Tibial nerve (tissue), 4 donors: ENCODE measurements around the gene ABCB4. TPM values are rescaled to one million over a fixed set of nuclear protein-coding genes. Genes with fewer than 3 reads are reported as not detected.
"Not testable (repeated sequence)": the region's sequence is repeated elsewhere in the genome, so short reads cannot be mapped to it uniquely, and the experiment has no call there.

Experiments used
- DNase-seq, 2 donors: peaks; one replicate each; pipeline ENCODE4 v3.0.0-alpha.2; 2019; ENCODE audit warnings: low spot score in 2 of 2
- H3K27ac ChIP-seq, 4 donors: fragments of 200-600 bp; sonication (generic) in 3 of 4; one replicate each; pipeline ENCODE4 v1.5.1; 2017 to 2019; ENCODE audit warnings: mild to moderate bottlenecking in 1 of 4
- H3K27me3 ChIP-seq, 2 donors: fragments of 200-600 bp; sonication (generic) in 1 of 2; one replicate each; pipeline versions ENCODE4 v1.5.1 to v1.6.0; 2017 to 2019
- H3K36me3 ChIP-seq, 3 donors: fragments of 200-600 bp; sonication (generic); one replicate each; pipeline ENCODE4 v1.5.1; 2018 to 2019
- H3K4me1 ChIP-seq, 4 donors: fragments of 200-600 bp; sonication (generic) in 3 of 4; one replicate each; pipeline ENCODE4 v1.5.1; 2017 to 2019
- H3K4me3 ChIP-seq, 4 donors: fragments of 200-600 bp; sonication (generic) in 3 of 4; one replicate each; pipeline ENCODE4 v1.5.1; 2017 to 2019; ENCODE audit warnings: mild to moderate bottlenecking in 1 of 4, moderate library complexity in 1 of 4
- H3K9me3 ChIP-seq, 4 donors: fragments of 200-600 bp; sonication (generic) in 3 of 4; one replicate each; pipeline ENCODE4 v1.5.1; 2017 to 2019
- EP300 ChIP-seq, 2 donors: sonication (generic); formaldehyde crosslinking; IDR thresholded peaks; one replicate each; pipeline ENCODE4 v1.6.1; 2017; ENCODE audit warnings: antibody characterized with exemption in 2 of 2, mild to moderate bottlenecking in 1 of 2
- POLR2A ChIP-seq, 2 donors: fragments of 450-650 bp; IDR thresholded peaks; one replicate each; pipeline ENCODE4 v1.6.1; 2017; ENCODE audit warnings: antibody characterized with exemption in 2 of 2, mild to moderate bottlenecking in 2 of 2, moderate library complexity in 2 of 2
- WGBS, 2 donors: methylation state at CpG; one replicate each; pipeline ENCODE4 v1.1.5; 2018; 5-methylcytosine and 5-hydroxymethylcytosine counted together
- total RNA-seq, 4 donors: library from RNA; depleted of rRNA; stranded (reverse); fragments of >200 nt; gene quantifications; one replicate each; pipeline ENCODE4 v1.1.0, GENCODE V29; 2016
- TF ChIP-seq, protein P1 (sequence below), 5 experiments: fragments of 200-600 bp in 3 of 5; fragments of 450-650 bp in 2 of 5; sonication (generic) in 3 of 5; IDR thresholded peaks; one replicate each; pipeline ENCODE4 v1.5.1; 2016 to 2019; ENCODE audit warnings: antibody characterized with exemption in 5 of 5, mild to moderate bottlenecking in 3 of 5, moderate library complexity in 2 of 5

The ABCB4 gene
- total RNA-seq, 4 donors from 2014 or later, result 0.42 to 2.0 (median 1.00) TPM

DNA sequence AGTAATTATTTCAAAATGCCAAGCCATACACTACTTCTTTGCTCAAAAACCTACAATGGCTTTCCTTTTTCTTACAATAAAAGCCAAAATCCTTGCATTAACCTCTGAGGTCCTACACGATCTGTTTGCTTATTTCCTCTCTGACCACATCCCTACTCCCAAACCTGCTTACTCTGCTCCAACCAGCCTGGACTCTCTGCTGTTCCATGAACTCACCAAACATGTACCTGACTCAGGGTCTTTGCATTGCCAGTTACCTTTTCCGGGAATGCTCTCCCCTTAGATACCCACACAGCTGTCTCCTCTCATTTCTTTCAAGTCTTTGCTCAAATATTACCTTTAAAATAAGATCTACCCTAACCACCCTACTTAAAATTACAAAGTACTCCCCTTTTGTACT, 2.3 kb downstream of the ABCB4 start:
- 73 to 81% methylated on average over 2 of the region's 2 CpGs for WGBS, 2 donors
- H3K27ac ChIP-seq, result no peak overlapping the region
- DNase-seq, result no peak
- H3K4me3 ChIP-seq, result no peak overlapping the region
- no peaks in the 10 kb centered on the region for H3K27me3 ChIP-seq
- TF ChIP-seq, protein P1, sequence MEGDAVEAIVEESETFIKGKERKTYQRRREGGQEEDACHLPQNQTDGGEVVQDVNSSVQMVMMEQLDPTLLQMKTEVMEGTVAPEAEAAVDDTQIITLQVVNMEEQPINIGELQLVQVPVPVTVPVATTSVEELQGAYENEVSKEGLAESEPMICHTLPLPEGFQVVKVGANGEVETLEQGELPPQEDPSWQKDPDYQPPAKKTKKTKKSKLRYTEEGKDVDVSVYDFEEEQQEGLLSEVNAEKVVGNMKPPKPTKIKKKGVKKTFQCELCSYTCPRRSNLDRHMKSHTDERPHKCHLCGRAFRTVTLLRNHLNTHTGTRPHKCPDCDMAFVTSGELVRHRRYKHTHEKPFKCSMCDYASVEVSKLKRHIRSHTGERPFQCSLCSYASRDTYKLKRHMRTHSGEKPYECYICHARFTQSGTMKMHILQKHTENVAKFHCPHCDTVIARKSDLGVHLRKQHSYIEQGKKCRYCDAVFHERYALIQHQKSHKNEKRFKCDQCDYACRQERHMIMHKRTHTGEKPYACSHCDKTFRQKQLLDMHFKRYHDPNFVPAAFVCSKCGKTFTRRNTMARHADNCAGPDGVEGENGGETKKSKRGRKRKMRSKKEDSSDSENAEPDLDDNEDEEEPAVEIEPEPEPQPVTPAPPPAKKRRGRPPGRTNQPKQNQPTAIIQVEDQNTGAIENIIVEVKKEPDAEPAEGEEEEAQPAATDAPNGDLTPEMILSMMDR (IDR thresholded peaks at IDR 0.05), result no peak
- TF ChIP-seq POLR2A (IDR thresholded peaks at IDR 0.05), result no peak
- no peaks in the 10 kb centered on the region for H3K36me3 ChIP-seq
- peaks cover 0 to 23% (median 13%) of the 10 kb centered on the region in 4 donors for H3K4me1 ChIP-seq
- no peaks in the 10 kb centered on the region for H3K9me3 ChIP-seq

- Histone ChIP-seq H3K27ac (no peak overlapping the region), H3K9me3 (no peaks in the 10 kb centered on the region), H3K36me3 (no peaks in the 10 kb centered on the region), H3K27me3 (no peaks in the 10 kb centered on the region), H3K4me3 (no peak overlapping the region), H3K4me1 (peaks cover 0 to 23% (median 13%) of the 10 kb centered on the region in 4 donors)
- WGBS, 2 donors, result 77 to 85% methylated on average over 2 of the region's 2 CpGs
- TF ChIP-seq EP300 (IDR thresholded peaks at IDR 0.05) (no peak), POLR2A (IDR thresholded peaks at IDR 0.05) (no peak)
- TF ChIP-seq, protein P1 (IDR thresholded peaks at IDR 0.05), result no peak
- DNase-seq, result no peak
These were observed 4.0 kb downstream of the ABCB4 start for GRCh38 chr7:87471473-87471872.

GRCh38 chr7:87469204-87469603, 6.3 kb downstream of the ABCB4 start:
- not testable (repeated sequence) for H3K4me1 ChIP-seq, H3K36me3 ChIP-seq, DNase-seq, H3K4me3 ChIP-seq, H3K27ac ChIP-seq, H3K9me3 ChIP-seq, H3K27me3 ChIP-seq

DNA sequence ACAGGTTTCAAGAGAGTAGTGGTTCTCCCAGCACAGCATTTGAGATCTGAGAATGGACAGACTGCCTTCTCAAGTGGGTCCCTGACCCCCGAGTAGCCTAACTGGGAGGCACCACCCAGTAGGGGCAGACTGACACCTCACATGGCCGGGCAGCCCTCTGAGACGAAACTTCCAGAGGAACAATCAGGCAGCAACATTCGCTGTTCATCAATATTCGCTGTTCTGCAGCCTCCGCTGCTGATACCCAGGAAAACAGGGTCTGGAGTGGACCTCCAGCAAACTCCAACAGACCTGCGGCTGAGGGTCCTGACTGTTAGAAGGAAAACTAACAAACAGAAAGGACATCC, 10.0 kb downstream of the ABCB4 start:
- not testable (repeated sequence) for H3K36me3 ChIP-seq, H3K4me1 ChIP-seq, H3K27ac ChIP-seq, H3K9me3 ChIP-seq, H3K4me3 ChIP-seq, DNase-seq, H3K27me3 ChIP-seq
- WGBS, 2 donors, result 85% methylated on average over 7 of the region's 7 CpGs

GRCh38 chr7:87464830-87465533, 10.5 kb downstream of the ABCB4 start:
- WGBS, 2 donors, result 76 to 81% methylated on average over 16 of the region's 16 CpGs
- not testable (repeated sequence) for H3K27ac ChIP-seq, H3K4me3 ChIP-seq, H3K27me3 ChIP-seq, H3K4me1 ChIP-seq, DNase-seq, H3K9me3 ChIP-seq, H3K36me3 ChIP-seq

GRCh38 chr7:87463982-87464381, 11.5 kb downstream of the ABCB4 start:
- no peaks in the 10 kb centered on the region for H3K36me3 ChIP-seq
- H3K4me1 ChIP-seq, result no peaks in the 10 kb centered on the region
- no peak for DNase-seq
- WGBS, 2 donors, result 53 to 60% methylated on average over 2 of the region's 2 CpGs
- no peak for TF ChIP-seq EP300 (IDR thresholded peaks at IDR 0.05)
- TF ChIP-seq POLR2A (IDR thresholded peaks at IDR 0.05), result no peak
- TF ChIP-seq, protein P1 (IDR thresholded peaks at IDR 0.05), result no peak
- H3K27ac ChIP-seq, result no peak overlapping the region
- H3K27me3 ChIP-seq, result no peaks in the 10 kb centered on the region
- H3K4me3 ChIP-seq, result no peak overlapping the region
- no peaks in the 10 kb centered on the region for H3K9me3 ChIP-seq

- not testable (repeated sequence) for H3K9me3 ChIP-seq, H3K4me3 ChIP-seq, H3K27me3 ChIP-seq, DNase-seq, H3K36me3 ChIP-seq, H3K27ac ChIP-seq, H3K4me1 ChIP-seq
- WGBS, 2 donors, result 94 to 97% methylated on average over 3 of the region's 3 CpGs
These were observed 15.0 kb downstream of the ABCB4 start for GRCh38 chr7:87460444-87460843.
